Neural progenitor cell (in vitro differentiated cells): ENCODE measurements around the gene MYBPH. TPM values are rescaled to one million over a fixed set of nuclear protein-coding genes. Genes with fewer than 3 reads are reported as not detected.
A peak's percentile ranks its signal among the peaks of the same experiment; 100 is the strongest.

Experiments used
- DNase-seq: peaks from one replicate; pipeline ENCODE4 v3.0.0-alpha.2; 2016; ENCODE audit warnings: low spot score
- H2AFZ ChIP-seq: fragments of 200-600 bp; sonication (generic); replicated peaks from 2 replicates; pipeline ENCODE4 v1.6.1; 2016; ENCODE audit warnings: antibody characterized with exemption
- H3F3A ChIP-seq: fragments of 200-600 bp; sonication (generic); 2 replicates; pipeline ENCODE4 v1.6.1; 2016; ENCODE audit warnings: antibody characterized with exemption, low read depth
- H3K27ac ChIP-seq: fragments of 200-600 bp; sonication (generic); 2 replicates; pipeline ENCODE4 v1.5.1; 2016; ENCODE audit warnings: mild to moderate bottlenecking
- H3K27me3 ChIP-seq: fragments of 200-600 bp; sonication (generic); 2 replicates; pipeline ENCODE4 v1.6.1; 2016; ENCODE audit warnings: mild to moderate bottlenecking, moderate library complexity
- H3K36me3 ChIP-seq: fragments of 200-600 bp; sonication (generic); 2 replicates; pipeline ENCODE4 v1.5.1; 2016
- H3K4me1 ChIP-seq: fragments of 200-600 bp; sonication (generic); 2 replicates; pipeline ENCODE4 v1.6.1; 2016; ENCODE audit warnings: mixed run types
- H3K4me2 ChIP-seq: fragments of 200-600 bp; sonication (generic); 2 replicates; pipeline ENCODE4 v1.6.1; 2016
- H3K4me3 ChIP-seq: fragments of 200-600 bp; sonication (generic); 2 replicates; pipeline ENCODE4 v1.5.1; 2016
- H3K79me2 ChIP-seq: fragments of 200-600 bp; sonication (generic); 2 replicates; pipeline ENCODE4 v1.6.1; 2016; ENCODE audit warnings: low read depth
- H3K9ac ChIP-seq: fragments of 200-600 bp; sonication (generic); 2 replicates; pipeline ENCODE4 v1.6.1; 2016
- H3K9me3 ChIP-seq: fragments of 200-600 bp; sonication (generic); 2 replicates; pipeline ENCODE4 v1.5.1; 2016; ENCODE audit warnings: low read depth
- H4K20me1 ChIP-seq: fragments of 200-600 bp; sonication (generic); 2 replicates; pipeline ENCODE4 v1.6.1; 2016; ENCODE audit warnings: low read depth
- H3K27ac Mint-ChIP-seq: 3 replicates; pipeline ENCODE4 v1.8.0; 2021; ENCODE audit warnings: mixed read lengths
- H3K27me3 Mint-ChIP-seq: 2 replicates; pipeline ENCODE4 v1.8.0; 2022; ENCODE audit warnings: low read depth, mild to moderate bottlenecking, inconsistent platforms, moderate library complexity, mixed read lengths; ENCODE audit not compliant: insufficient read depth
- H3K36me3 Mint-ChIP-seq: 3 replicates; pipeline ENCODE4 v1.8.0; 2021; ENCODE audit warnings: mixed read lengths
- H3K4me1 Mint-ChIP-seq: 3 replicates; pipeline ENCODE4 v1.8.0; 2021; ENCODE audit warnings: mixed read lengths
- H3K4me3 Mint-ChIP-seq: 3 replicates; pipeline ENCODE4 v1.8.0; 2021; ENCODE audit warnings: mild to moderate bottlenecking, moderate library complexity, mixed read lengths
- H3K9me3 Mint-ChIP-seq: 3 replicates; pipeline ENCODE4 v1.8.0; 2020; ENCODE audit warnings: mixed read lengths
- EZH2 ChIP-seq: fragments of 200-600 bp; sonication (generic); IDR thresholded peaks from 2 replicates; pipeline ENCODE4 v1.6.1; 2017; ENCODE audit warnings: antibody characterized with exemption, mild to moderate bottlenecking, moderate library complexity
- EZH2phosphoT487 ChIP-seq: fragments of 200-600 bp; sonication (generic); IDR thresholded peaks from 2 replicates; pipeline ENCODE4 v1.6.1; 2017; ENCODE audit warnings: antibody characterized with exemption
- total RNA-seq: library from RNA; depleted of rRNA; stranded (reverse); fragments of >200 nt; gene quantifications from 2 replicates; pipeline ENCODE4 v1.2.3, GENCODE V29; 2015; ENCODE audit warnings: low replicate concordance
- TF ChIP-seq, protein P1 (sequence below): fragments of 200-600 bp; sonication (generic); IDR thresholded peaks from 2 replicates; pipeline ENCODE4 v1.5.1; 2017; ENCODE audit warnings: antibody characterized with exemption, mild to moderate bottlenecking

MYBPH gene
- total RNA-seq, 1 donor from 2014 or later: not detected

DNA sequence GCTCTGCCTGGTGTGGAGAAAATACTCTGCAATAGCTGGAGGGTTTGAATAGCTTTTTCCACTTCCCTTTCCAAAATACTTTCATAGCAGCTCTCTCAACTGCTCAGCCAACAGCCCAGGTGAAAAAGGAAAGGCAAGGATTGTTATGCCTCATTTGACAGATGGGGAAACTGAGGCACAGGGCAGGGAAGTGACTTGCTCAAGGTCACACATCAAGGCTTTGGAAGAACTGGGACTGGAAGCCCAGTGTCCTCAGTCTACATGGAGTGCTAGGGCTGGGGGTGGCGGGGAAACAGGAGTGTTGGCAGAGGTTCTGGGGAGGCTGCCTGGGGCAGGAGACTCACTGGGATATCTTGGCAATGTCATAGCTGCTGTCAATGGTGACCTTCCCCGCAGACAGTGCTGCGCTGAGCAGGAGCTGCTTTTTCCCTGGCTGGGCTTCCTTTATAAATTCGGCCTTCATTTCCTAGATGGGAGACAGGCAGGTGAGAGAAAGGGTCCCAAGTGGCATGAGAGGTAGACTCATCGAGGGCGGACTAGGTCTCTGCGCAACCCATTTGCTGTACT, 6.8 kb upstream of the MYBPH start:
- peaks cover 63% of the 10 kb centered on the region for H3K4me1 ChIP-seq
- no peak overlapping the region for H2AFZ ChIP-seq
- H3K27me3 Mint-ChIP-seq: peaks cover 14% of the 10 kb centered on the region
- TF ChIP-seq, protein P1, sequence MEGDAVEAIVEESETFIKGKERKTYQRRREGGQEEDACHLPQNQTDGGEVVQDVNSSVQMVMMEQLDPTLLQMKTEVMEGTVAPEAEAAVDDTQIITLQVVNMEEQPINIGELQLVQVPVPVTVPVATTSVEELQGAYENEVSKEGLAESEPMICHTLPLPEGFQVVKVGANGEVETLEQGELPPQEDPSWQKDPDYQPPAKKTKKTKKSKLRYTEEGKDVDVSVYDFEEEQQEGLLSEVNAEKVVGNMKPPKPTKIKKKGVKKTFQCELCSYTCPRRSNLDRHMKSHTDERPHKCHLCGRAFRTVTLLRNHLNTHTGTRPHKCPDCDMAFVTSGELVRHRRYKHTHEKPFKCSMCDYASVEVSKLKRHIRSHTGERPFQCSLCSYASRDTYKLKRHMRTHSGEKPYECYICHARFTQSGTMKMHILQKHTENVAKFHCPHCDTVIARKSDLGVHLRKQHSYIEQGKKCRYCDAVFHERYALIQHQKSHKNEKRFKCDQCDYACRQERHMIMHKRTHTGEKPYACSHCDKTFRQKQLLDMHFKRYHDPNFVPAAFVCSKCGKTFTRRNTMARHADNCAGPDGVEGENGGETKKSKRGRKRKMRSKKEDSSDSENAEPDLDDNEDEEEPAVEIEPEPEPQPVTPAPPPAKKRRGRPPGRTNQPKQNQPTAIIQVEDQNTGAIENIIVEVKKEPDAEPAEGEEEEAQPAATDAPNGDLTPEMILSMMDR: no peak
- TF ChIP-seq EZH2 (no peak), EZH2phosphoT487 (no peak)
- no peaks in the 10 kb centered on the region for H4K20me1 ChIP-seq
- no peak overlapping the region for H3K9ac ChIP-seq
- H3K79me2 ChIP-seq: no peaks in the 10 kb centered on the region
- no peak for DNase-seq
- no peaks in the 10 kb centered on the region for H3K36me3 Mint-ChIP-seq
- no peak overlapping the region for H3K4me2 ChIP-seq
- no peaks in the 10 kb centered on the region for H3K36me3 ChIP-seq
- peaks cover 34% of the 10 kb centered on the region for H3F3A ChIP-seq
- H3K27ac ChIP-seq: peak overlapping the region; percentile 86
- H3K27me3 ChIP-seq: no peaks in the 10 kb centered on the region
- no peak overlapping the region for H3K4me3 ChIP-seq
- H3K4me3 Mint-ChIP-seq: no peak overlapping the region
- H3K9me3 ChIP-seq: no peaks in the 10 kb centered on the region
- no peaks in the 10 kb centered on the region for H3K9me3 Mint-ChIP-seq
- H3K27ac Mint-ChIP-seq: peak overlapping the region; percentile 29
- H3K4me1 Mint-ChIP-seq: peaks cover 65% of the 10 kb centered on the region

- H4K20me1 ChIP-seq: no peaks in the 10 kb centered on the region
- H3K27me3 ChIP-seq: no peaks in the 10 kb centered on the region
- no peaks in the 10 kb centered on the region for H3K79me2 ChIP-seq
- peaks cover 38% of the 10 kb centered on the region for H3F3A ChIP-seq
- H3K36me3 ChIP-seq: no peaks in the 10 kb centered on the region
- Mint-ChIP-seq H3K36me3 (no peaks in the 10 kb centered on the region), H3K4me1 (peaks cover 65% of the 10 kb centered on the region), H3K9me3 (no peaks in the 10 kb centered on the region), H3K27ac (peak overlapping the region; percentile 93), H3K27me3 (peaks cover 18% of the 10 kb centered on the region), H3K4me3 (no peak overlapping the region)
- H3K27ac ChIP-seq: peak overlapping the region; percentile 86
- H3K9ac ChIP-seq: no peak overlapping the region
- TF ChIP-seq EZH2 (no peak), EZH2phosphoT487 (no peak)
- TF ChIP-seq, protein P1: no peak
- H3K9me3 ChIP-seq: no peaks in the 10 kb centered on the region
- no peak overlapping the region for H3K4me3 ChIP-seq
- peak; percentile 15 for DNase-seq
- H3K4me2 ChIP-seq: peak overlapping the region; percentile 7
- peaks cover 63% of the 10 kb centered on the region for H3K4me1 ChIP-seq
- H2AFZ ChIP-seq: peak overlapping the region; percentile 48
These were observed 6.2 kb upstream of the MYBPH start for GRCh38 chr1:203181586-203182386.

- Mint-ChIP-seq H3K4me3 (no peak overlapping the region), H3K4me1 (peaks cover 61% of the 10 kb centered on the region), H3K27me3 (peaks cover 16% of the 10 kb centered on the region), H3K36me3 (no peaks in the 10 kb centered on the region), H3K9me3 (no peaks in the 10 kb centered on the region), H3K27ac (peak overlapping the region; percentile 76)
- Histone ChIP-seq H2AFZ (no peak overlapping the region), H3F3A (peaks cover 34% of the 10 kb centered on the region), H3K4me3 (no peak overlapping the region), H3K27ac (no peak overlapping the region), H3K9ac (no peak overlapping the region), H3K4me2 (no peak overlapping the region), H3K36me3 (no peaks in the 10 kb centered on the region), H3K9me3 (no peaks in the 10 kb centered on the region), H3K4me1 (peaks cover 54% of the 10 kb centered on the region), H3K79me2 (no peaks in the 10 kb centered on the region), H3K27me3 (no peaks in the 10 kb centered on the region), H4K20me1 (no peaks in the 10 kb centered on the region)
- TF ChIP-seq EZH2 (no peak), EZH2phosphoT487 (no peak)
- TF ChIP-seq, protein P1: no peak
- DNase-seq: no peak
These were observed 5.1 kb upstream of the MYBPH start for GRCh38 chr1:203180611-203181330.
